Uterus (tissue), 4 donors: ENCODE results near the gene ILF2. TPM values are rescaled to one million over a fixed set of nuclear protein-coding genes. Genes with fewer than 3 reads are reported as not detected.

ENCODE experiments used
- DNase-seq, 2 donors: peaks; one replicate each; pipeline ENCODE4 v3.0.0-alpha.2; 2019 to 2020
- H3K27ac ChIP-seq, 2 donors: fragments of 200-600 bp; sonication (generic); 1 replicate in 1 of 2; 2 replicates in 1 of 2; pipeline ENCODE4 v1.5.1; 2016 to 2018
- H3K27me3 ChIP-seq, 2 donors: fragments of 200-600 bp; sonication (generic); one replicate each; pipeline ENCODE4 v1.5.1; 2018 to 2019; ENCODE audit warnings: control low read depth in 1 of 2
- H3K36me3 ChIP-seq, 2 donors: fragments of 200-600 bp; sonication (generic); one replicate each; pipeline ENCODE4 v1.5.1; 2019; ENCODE audit warnings: control low read depth in 1 of 2
- H3K4me1 ChIP-seq, 2 donors: fragments of 200-600 bp; sonication (generic); one replicate each; pipeline ENCODE4 v1.5.1; 2018 to 2019; ENCODE audit warnings: control low read depth in 1 of 2
- H3K4me3 ChIP-seq, 2 donors: fragments of 200-600 bp; sonication (generic); 1 replicate in 1 of 2; 2 replicates in 1 of 2; pipeline ENCODE4 v1.5.1; 2018 to 2019; ENCODE audit warnings: mild to moderate bottlenecking in 1 of 2
- H3K9me3 ChIP-seq, 2 donors: fragments of 200-600 bp; sonication (generic); one replicate each; pipeline ENCODE4 v1.5.1; 2019; ENCODE audit warnings: control low read depth in 1 of 2
- CTCF ChIP-seq, 4 experiments: fragments of 200-600 bp in 2 of 4; fragments of 450-650 bp in 2 of 4; sonication (generic) in 2 of 4; IDR thresholded peaks; one replicate each; pipeline ENCODE4 v1.5.1; 2016 to 2019; ENCODE audit warnings: antibody characterized with exemption in 4 of 4, mild to moderate bottlenecking in 2 of 4, moderate library complexity in 1 of 4
- POLR2A ChIP-seq, 2 donors: fragments of 450-650 bp; IDR thresholded peaks; one replicate each; pipeline ENCODE4 v1.6.1; 2016; ENCODE audit warnings: antibody characterized with exemption in 2 of 2, mild to moderate bottlenecking in 1 of 2, moderate library complexity in 1 of 2
- intact Hi-C: fragments of 100-400 bp; cut with DNase I; formaldehyde crosslinking; loops from one replicate; pipeline ENCODE4 v1.15.1; 2023; ENCODE audit warnings: low total_unique reads
- total RNA-seq, 4 donors: library from RNA; depleted of rRNA in 3 of 4; stranded (reverse); fragments of >200 nt in 3 of 4; gene quantifications; one replicate each; pipeline versions ENCODE4 v1.1.0 to v1.2.4, GENCODE V29; 2014 to 2023
- donor health status: DM: yes; HTN: yes; CAD: no.

ILF2 gene
- total RNA-seq, 4 donors from 2014 or later = 82.7 to 252 (median 111) TPM

- no peak for DNase-seq
- TF ChIP-seq POLR2A (IDR thresholded peaks at IDR 0.05) (no peak), CTCF (IDR thresholded peaks at IDR 0.05) (no peak)
- intact Hi-C loops = no loop called here
- Histone ChIP-seq H3K27ac (peak overlapping the region; percentile 95 to 96), H3K4me1 (peaks cover 0 to 15% of the 10 kb centered on the region in 2 donors), H3K27me3 (no peaks in the 10 kb centered on the region), H3K9me3 (no peaks in the 10 kb centered on the region), H3K36me3 (no peaks in the 10 kb centered on the region), H3K4me3 (no peak overlapping the region)
These were observed 29.0 kb upstream of the ILF2 start for GRCh38 chr1:153699768-153700167.

GRCh38 chr1:153698923-153699714, 28.3 kb upstream of the ILF2 start:
- DNase-seq = peak in 1 of 2 donors; percentile 36
- H3K9me3 ChIP-seq = no peaks in the 10 kb centered on the region
- peaks cover 0 to 15% of the 10 kb centered on the region in 2 donors for H3K4me1 ChIP-seq
- no peaks in the 10 kb centered on the region for H3K27me3 ChIP-seq
- intact Hi-C loops = no loop called here
- no peaks in the 10 kb centered on the region for H3K36me3 ChIP-seq
- TF ChIP-seq CTCF (IDR thresholded peaks at IDR 0.05) (no peak), POLR2A (IDR thresholded peaks at IDR 0.05) (no peak)
- H3K27ac ChIP-seq = peak overlapping the region; percentile 95 to 96
- no peak overlapping the region for H3K4me3 ChIP-seq

GRCh38 chr1:153698020-153698922, 27.5 kb upstream of the ILF2 start:
- intact Hi-C loops = no loop called here
- Histone ChIP-seq H3K9me3 (no peaks in the 10 kb centered on the region), H3K27me3 (no peaks in the 10 kb centered on the region), H3K27ac (peak overlapping the region; percentile 95 to 96), H3K4me3 (no peak overlapping the region), H3K36me3 (no peaks in the 10 kb centered on the region), H3K4me1 (peaks cover 0 to 15% of the 10 kb centered on the region in 2 donors)
- TF ChIP-seq CTCF (IDR thresholded peaks at IDR 0.05) (no peak), POLR2A (IDR thresholded peaks at IDR 0.05) (no peak)
- DNase-seq = peak; percentile 85 to 86

GRCh38 chr1:153697191-153698019, 26.6 kb upstream of the ILF2 start:
- Histone ChIP-seq H3K27me3 (no peaks in the 10 kb centered on the region), H3K36me3 (no peaks in the 10 kb centered on the region), H3K4me3 (no peak overlapping the region), H3K9me3 (no peaks in the 10 kb centered on the region), H3K4me1 (peaks cover 0 to 15% of the 10 kb centered on the region in 2 donors), H3K27ac (peak overlapping the region; percentile 95 to 96)
- peak in 1 of 2 donors; percentile 35 for TF ChIP-seq POLR2A (IDR thresholded peaks at IDR 0.05)
- TF ChIP-seq CTCF (IDR thresholded peaks at IDR 0.05) = peak in 1 of 4 experiments; percentile 5
- peak; percentile 90 to 94 for DNase-seq
- intact Hi-C loops = no loop called here
